ENCODE results near the gene GNG3.
"Not testable (repeated sequence)": the region's sequence is repeated elsewhere in the genome, so short reads cannot be mapped to it uniquely, and the experiment has no call there.

Gene GNG3

DNA sequence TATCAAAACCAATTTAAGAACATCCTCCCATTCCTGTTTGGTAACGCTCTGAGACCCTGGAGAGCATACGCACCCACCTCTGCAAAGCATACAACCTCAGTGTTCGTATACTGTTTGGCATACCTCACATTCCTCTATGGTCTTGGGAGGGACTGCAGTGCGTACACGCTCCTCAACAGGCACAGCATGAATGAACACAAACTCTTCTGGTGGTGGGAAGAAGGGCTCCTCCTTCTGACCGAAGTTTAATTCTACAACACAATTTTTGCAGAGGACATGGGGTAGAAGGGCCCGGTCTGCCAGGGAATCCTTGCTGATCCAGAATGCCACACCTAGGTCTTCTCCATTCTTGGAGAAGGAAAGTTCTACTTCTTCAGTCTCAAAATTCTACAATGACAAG, 14.5 kb downstream of the GNG3 start:
- DNase-seq = no peak

DNA sequence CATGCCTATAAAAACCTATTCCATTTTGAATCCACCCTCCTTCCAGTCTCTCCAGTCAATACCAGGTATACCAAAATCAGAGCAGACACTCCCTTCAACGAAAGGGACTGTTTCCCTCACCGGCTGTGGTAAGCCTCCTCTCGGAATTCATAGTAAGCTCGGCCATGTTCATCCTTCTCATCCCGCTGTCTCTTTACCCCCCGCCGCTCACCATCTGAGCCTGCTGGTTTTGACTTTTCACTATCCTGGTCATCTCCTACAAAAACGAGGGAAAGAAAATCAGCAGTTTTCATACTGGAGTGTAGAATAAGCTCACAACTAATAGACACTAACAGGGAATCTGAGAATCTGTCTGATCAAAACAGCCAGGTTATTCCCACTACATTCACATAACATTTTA, 16.7 kb downstream of the GNG3 start:
- no peak for DNase-seq

DNA sequence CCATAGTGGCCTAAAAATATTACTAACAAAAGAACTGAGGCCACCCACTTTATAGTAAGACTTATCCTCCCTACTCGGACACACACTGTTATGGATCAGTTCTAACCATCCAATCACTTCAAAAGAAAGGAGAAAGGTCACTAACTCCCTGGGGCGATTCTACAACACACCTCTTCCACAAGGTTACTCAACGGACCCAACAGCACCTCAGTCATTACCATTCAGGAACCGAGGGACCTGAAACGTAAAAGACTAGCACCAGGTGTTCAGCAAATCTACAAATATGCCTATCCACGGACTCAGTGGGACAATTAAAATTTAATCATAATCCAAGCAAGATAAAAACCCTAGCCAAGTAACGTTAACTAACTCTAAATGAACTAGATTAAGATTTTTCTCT, 18.2 kb downstream of the GNG3 start:
- no peak for DNase-seq

GRCh38 chr11:62726156-62726914, 18.9 kb downstream of the GNG3 start:
- DNase-seq = peak in 1 of 5 donors; percentile 23

GRCh38 chr11:62726915-62727164, 19.4 kb downstream of the GNG3 start:
- DNase-seq = no peak

GRCh38 chr11:62727165-62727871, 19.8 kb downstream of the GNG3 start, which contains the start of gene HNRNPUL2:
Gene HNRNPUL2, minus strand, starts transcription at chr11:62727457. Its CDS starts 301 bp downstream, at chr11:62727156.
- DNase-seq = peak; percentile 98 to 99 (median 99)

DNA sequence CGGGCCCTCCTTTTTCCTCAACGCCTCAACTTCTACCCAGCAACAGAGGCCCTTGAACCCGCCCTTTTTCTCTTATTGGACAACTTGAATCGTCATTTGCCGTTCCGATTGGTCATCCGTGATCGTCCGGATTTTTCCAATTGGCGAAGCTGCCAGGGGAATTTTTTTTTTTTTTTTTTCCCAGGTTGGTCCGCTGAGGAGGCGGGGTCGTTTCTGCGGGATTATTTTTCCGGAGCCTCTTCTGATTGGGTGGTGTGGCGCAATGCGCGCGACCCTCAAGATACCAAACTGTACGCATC, 20.3 kb downstream of the GNG3 start:
- DNase-seq = peak; percentile 69 to 96 (median 81)

DNA sequence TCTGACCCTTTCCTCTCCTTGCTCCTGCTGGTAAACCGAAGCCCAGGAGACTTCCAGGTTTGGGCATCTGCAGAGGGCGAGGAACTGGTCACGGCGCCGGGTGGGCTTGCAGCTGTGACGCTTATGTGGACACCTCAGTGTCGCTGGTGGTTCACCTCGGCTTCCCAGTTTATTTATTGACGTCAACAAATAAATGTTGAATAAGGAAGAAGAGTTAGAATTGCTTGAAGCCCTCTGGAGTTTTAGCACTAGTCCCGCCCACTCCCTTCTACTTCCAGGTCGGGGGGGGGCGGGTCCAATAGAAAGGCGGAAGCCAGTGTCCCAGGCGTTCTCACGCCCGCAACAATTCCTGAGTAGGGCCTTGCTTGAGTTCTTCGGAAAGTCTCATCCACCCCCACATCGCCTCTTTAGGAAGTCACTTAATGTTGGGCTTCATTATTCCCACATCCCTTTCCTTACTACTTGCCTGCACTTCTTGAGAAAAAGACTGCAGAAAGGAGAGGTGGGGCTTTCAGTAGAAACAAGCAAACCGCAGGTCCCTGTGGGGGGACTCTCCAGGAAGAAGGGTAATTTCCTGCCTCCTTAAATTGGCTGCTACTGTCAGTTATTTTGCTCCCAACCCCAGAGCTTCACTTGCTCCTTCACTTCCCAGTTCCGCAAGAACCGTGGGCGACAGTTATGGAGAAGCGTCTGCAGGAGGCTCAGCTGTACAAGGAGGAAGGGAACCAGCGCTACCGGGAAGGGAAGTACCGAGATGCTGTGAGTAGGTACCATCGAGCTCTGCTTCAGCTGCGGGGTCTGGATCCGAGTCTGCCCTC, 20.9 kb downstream of the GNG3 start, which contains the start of gene TTC9C:
TSS of gene TTC9C (plus strand) at position 316 of the 818 bp plus-strand sequence. CDS start at position 679, 363 bp downstream.
- peak; percentile 68 to 87 (median 82) for DNase-seq

DNA sequence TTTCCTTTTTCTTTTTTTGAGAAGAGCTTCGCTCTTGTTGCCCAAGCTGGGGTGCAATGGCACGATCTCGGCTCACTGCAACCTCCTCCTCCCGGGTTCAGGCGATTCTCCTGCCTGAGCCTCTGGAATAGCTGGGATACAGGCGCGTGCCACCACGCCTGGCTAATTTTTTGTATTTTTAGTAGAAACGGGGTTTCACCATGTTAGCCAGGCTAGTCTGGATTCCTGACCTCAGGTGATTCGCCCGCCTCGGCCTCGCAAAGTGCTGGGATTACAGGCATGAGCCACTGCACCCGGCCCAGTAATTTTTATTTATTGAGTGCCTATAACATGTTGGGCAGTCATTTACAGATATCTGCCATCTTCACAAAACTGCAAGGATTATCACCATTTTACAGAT, 22.6 kb downstream of the GNG3 start:
- DNase-seq = not testable (repeated sequence)

- DNase-seq = peak in 1 of 5 donors; percentile 42
These were observed 25.4 kb downstream of the GNG3 start for GRCh38 chr11:62732830-62733229.

DNA sequence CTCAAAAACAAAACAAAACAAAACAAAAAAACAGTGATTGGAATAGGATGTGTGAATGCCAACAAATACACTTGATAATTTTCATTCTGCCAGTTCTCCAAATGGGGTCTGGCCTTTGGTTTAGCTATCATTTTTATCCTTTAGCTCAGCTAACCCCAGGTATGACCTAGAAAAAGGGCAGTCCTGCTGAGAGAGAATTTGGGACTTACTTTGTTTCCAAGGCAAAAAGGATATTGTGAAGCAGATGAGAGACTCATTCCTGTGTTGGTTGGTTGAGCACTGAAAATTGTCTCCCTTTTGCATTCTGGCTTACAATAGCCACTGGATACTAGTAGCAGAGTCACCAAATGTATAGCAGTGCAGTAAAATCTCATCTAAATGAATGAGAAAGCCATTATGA, 29.7 kb downstream of the GNG3 start:
- no peak for DNase-seq

GRCh38 chr11:62747475-62748160, 40.1 kb downstream of the GNG3 start:
- DNase-seq = no peak

DNA sequence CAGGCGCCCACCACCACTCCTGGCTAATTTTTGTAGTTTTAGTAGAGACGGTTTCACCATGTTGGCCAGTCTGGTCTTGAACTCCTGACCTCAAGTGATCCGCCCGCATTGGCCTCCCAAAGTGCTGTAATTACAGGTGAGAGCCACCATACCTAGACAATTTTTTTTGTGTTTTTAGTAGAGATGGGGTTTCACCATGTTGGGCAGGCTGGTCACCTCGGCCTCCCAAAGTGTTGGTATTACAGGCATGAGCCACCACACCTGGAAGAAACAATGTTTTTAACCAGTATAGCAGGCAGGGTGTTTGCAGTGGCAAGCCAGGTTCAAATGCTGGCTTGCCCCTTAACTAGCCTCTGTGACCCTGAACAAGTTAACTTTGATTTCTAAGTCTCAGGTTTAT, 42.5 kb downstream of the GNG3 start:
- DNase-seq = not testable (repeated sequence)

GRCh38 chr11:62752177-62752785, 44.8 kb downstream of the GNG3 start:
- no peak for DNase-seq

- no peak for DNase-seq
These were observed 45.7 kb downstream of the GNG3 start for GRCh38 chr11:62752994-62753735.

DNA sequence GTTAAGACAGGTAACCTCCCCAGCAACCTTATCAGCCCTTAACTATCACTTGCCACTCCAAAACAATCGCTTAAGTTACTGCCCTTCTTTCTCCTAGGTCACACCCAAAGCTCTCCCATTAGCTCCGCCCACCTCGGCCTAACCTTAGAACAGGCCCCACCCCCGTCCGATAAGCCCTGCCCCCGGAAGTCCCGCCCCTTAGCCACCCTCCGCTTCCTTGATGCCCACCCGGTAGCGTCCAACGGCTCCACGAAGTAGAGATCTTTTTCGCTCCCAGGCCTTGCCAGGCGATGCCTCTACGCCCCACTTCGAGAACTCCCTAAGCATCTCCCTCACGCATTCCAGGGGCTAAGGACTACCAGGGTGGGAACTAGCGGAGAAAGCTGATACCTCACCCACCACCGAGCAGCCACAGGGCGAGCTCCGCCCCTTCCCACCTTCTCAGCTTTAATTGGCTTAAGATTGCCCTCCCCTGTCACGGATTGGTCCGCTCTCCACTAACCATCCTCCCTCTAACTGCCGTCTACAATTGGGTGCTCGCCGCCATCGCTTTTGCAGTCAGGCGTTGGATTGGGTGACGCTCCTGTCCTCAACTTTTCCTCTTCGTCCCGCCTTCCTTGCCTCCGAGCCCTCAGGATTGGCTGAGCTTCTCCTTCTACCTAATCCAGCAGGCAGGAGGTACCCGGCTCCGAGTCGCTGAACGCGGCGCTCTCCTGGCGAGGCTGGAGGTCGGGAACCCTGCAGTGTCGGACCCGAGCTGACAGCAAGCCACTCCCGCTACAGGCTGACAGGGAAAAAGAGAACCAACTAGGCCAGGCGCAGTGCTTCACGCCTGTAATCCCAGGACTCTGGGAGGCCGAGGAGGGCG, 46.5 kb downstream of the GNG3 start, which contains the start of gene ZBTB3:
TSS of gene ZBTB3 (minus strand) at position 425 of the 868 bp plus-strand sequence. CDS start 496 bp downstream, outside the sequence.
- peak; percentile 92 to 100 (median 95) for DNase-seq

- DNase-seq = no peak
These were observed 47.7 kb downstream of the GNG3 start for GRCh38 chr11:62755086-62755615.

DNA sequence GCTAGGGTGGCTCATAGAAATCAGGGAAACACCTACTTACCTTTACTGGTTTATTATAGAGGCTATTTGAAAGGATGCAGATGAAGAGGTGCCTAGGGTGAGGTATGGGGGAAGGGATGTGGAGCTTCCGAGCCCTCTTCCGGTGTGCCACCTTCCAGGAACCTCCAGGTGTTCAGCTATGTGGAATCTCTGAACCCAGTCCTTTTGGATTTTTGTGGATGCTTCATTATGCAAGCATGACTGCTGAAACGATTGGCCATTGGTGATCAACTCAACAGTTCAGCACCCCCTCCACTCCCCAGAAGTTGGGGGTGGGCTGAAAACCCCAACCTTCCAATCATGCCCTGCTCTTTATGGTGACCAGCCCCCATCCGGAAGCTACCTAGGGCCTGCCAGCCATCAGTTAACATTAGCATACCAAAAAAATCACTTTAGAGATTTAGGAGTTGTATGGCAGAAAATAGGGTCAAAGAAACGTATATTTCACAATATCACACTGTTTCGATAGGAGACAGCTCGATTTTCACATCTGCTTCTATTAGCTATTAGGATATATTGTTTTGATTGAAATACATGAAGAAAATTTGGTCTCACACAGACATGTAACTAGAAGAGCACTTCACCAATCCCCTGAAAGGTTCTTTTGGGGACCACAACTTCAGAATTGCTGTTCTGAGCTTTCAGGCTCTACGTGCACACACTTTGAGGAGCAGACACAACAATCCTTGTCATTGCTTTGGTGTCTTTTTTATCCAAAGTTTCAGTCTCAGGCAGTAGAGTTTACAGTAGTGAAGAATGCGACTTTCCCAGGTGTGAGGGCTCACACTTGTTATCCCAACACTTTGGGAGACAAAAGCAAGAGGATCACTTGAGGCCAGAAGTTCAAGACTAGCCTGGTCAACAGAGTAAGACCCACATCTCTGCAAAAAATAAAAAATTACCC, 50.6 kb downstream of the GNG3 start:
- DNase-seq = no peak
